Measurements from ENCODE around the gene MAJIN. TPM values are rescaled to one million over a fixed set of nuclear protein-coding genes. Genes with fewer than 3 reads are reported as not detected.
A peak's percentile ranks its signal among the peaks of the same experiment; 100 is the strongest.

Gene MAJIN
- total and polyA plus RNA-seq, 9 of the 15 experiments (the other 6 are each of a cell fraction or from before 2014, with no cell fraction given), result 0.17 to 0.83 (median 0.24) TPM; not detected in 2

DNA sequence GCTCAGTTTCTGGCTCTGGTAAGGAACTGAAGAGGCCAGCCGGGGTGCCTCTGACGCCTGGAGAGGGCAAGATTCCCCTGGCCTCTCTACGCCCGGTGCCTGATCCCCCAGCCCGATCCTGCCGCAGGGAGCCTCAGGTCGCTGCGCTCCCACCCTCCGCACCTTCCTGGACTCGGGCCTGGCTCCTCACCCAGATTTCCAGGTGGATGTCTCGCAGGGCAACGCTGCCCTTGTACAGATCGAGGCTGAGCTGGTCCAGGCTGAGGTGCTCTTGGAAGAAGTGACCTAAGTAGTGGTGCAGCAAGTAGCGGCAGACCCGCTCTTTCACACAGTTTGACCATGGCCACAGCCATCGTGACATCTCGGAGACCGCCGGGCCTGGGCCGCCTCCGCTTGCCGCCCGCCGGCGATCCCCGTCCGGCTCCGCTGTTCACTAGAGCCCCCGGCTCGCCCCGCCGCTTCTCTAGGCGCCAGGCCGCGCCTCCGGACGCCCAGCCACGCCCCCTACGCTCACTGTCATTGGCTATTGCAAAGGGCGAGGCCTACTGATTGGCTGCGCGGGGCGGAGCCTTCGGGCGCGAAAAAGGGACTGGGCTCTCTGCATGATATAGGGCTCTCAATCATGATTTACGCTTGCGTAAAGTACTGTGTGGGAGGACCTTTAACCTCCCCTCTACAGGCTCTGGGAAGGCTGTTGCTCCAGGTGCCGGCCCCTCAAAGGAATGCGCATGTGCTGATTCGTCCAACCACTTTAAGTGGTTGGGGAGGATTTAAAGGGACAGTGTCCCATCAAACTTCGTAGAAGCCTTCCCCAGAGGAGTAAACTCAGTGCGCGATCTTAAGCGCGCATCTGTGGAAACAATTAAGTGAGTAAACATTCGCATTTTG is 54.9 kb downstream of the MAJIN start, which contains the start of gene ATG2A (continued):
- TF ChIP-seq, protein P1, sequence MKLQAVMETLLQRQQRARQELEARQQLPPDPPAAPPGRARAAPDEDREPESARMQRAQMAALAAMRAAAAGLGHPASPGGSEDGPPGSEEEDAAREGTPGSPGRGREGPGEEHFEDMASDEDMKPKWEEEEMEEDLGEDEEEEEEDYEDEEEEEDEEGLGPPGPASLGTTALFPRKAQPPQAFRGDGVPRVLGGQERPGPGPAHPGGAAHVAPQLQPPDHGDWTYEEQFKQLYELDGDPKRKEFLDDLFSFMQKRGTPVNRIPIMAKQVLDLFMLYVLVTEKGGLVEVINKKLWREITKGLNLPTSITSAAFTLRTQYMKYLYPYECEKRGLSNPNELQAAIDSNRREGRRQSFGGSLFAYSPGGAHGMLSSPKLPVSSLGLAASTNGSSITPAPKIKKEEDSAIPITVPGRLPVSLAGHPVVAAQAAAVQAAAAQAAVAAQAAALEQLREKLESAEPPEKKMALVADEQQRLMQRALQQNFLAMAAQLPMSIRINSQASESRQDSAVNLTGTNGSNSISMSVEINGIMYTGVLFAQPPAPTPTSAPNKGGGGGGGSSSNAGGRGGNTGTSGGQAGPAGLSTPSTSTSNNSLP (IDR thresholded peaks at IDR 0.05; ENCODE audit: borderline replicate concordance, low read depth, low read length), result peak; percentile 31; the same call in 1 of the 2 replicates
- TF ChIP-seq CEBPG (CRISPR knock-in tag; IDR thresholded peaks at IDR 0.05) (peak; percentile 59), CEBPG (tag; conservative IDR thresholded peaks at IDR 0.05 in 1 of 2, IDR thresholded peaks at IDR 0.05 in 1 of 2) (no peak; a peak in 3 of 4 replicates), FIP1L1 (IDR thresholded peaks at IDR 0.05; ENCODE audit: low read depth, low read length, poor library complexity, severe bottlenecking) (peak; percentile 34), CEBPB (tag; IDR thresholded peaks at IDR 0.05) (peak; percentile 56), MXI1 (IDR thresholded peaks at IDR 0.05; ENCODE audit: low read depth, low read length) (peak; percentile 98), NONO (IDR thresholded peaks at IDR 0.05; ENCODE audit: low read depth in 2 of 2, low read length in 1 of 2) (0 out of 4 replicates have a peak, but pooled peaks of 1 of the 2 experiments have one; percentile 15), ZFX (CRISPR knock-in tag; IDR thresholded peaks at IDR 0.05) (peak; percentile 100), MAZ (CRISPR knock-in tag; conservative IDR thresholded peaks at IDR 0.05 in 1 of 2, IDR thresholded peaks at IDR 0.05 in 1 of 2) (peak; percentile 48 to 89; a peak in 3 of 4 replicates), ZKSCAN1 (IDR thresholded peaks at IDR 0.05; ENCODE audit: low read depth, low read length) (no peak), SMARCA4 (IDR thresholded peaks at IDR 0.05) (no peak), MBD2 (IDR thresholded peaks at IDR 0.05; ENCODE audit: borderline replicate concordance, low read depth) (peak; percentile 93), HDGF (IDR thresholded peaks at IDR 0.05) (no peak), BMI1 (IDR thresholded peaks at IDR 0.05; ENCODE audit: low read length) (no peak), CBFA2T3 (IDR thresholded peaks at IDR 0.05) (no peak), BRCA1 (IDR thresholded peaks at IDR 0.05) (no peak), BRCA1 (CRISPR knock-in tag; IDR thresholded peaks at IDR 0.05) (peak; percentile 74; the same call in 1 of the 2 replicates), SREBF1 (IDR thresholded peaks at IDR 0.05; ENCODE audit: borderline replicate concordance, low read depth, low read length) (no peak), HMGN3 (IDR thresholded peaks at IDR 0.05; ENCODE audit: borderline replicate concordance, extremely low read depth, insufficient read length, low read depth, low read length) (peak; percentile 70), POLR2G (IDR thresholded peaks at IDR 0.05; ENCODE audit: low read depth, low read length) (peak; percentile 93), PHF20 (IDR thresholded peaks at IDR 0.05; ENCODE audit: partially characterized antibody) (peak; percentile 74)
- TF ChIP-seq, protein P2, sequence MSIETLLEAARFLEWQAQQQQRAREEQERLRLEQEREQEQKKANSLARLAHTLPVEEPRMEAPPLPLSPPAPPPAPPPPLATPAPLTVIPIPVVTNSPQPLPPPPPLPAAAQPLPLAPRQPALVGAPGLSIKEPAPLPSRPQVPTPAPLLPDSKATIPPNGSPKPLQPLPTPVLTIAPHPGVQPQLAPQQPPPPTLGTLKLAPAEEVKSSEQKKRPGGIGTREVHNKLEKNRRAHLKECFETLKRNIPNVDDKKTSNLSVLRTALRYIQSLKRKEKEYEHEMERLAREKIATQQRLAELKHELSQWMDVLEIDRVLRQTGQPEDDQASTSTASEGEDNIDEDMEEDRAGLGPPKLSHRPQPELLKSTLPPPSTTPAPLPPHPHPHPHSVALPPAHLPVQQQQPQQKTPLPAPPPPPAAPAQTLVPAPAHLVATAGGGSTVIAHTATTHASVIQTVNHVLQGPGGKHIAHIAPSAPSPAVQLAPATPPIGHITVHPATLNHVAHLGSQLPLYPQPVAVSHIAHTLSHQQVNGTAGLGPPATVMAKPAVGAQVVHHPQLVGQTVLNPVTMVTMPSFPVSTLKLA (conservative IDR thresholded peaks at IDR 0.05), result peak; percentile 50 to 65
- TF ChIP-seq, protein P3, sequence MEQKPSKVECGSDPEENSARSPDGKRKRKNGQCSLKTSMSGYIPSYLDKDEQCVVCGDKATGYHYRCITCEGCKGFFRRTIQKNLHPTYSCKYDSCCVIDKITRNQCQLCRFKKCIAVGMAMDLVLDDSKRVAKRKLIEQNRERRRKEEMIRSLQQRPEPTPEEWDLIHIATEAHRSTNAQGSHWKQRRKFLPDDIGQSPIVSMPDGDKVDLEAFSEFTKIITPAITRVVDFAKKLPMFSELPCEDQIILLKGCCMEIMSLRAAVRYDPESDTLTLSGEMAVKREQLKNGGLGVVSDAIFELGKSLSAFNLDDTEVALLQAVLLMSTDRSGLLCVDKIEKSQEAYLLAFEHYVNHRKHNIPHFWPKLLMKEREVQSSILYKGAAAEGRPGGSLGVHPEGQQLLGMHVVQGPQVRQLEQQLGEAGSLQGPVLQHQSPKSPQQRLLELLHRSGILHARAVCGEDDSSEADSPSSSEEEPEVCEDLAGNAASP (IDR thresholded peaks at IDR 0.05), result no peak

Measured in K562 (cell line).